ENCODE results near the gene UBAC1. TPM values are rescaled to one million over a fixed set of nuclear protein-coding genes. Genes with fewer than 3 reads are reported as not detected.
A peak's percentile ranks its signal among the peaks of the same experiment; 100 is the strongest.

UBAC1 gene
- total and polyA plus RNA-seq, 9 of the 15 experiments (the other 6 are each of a cell fraction or from before 2014, with no cell fraction given), result 94.0 to 399 (median 228) TPM

DNA sequence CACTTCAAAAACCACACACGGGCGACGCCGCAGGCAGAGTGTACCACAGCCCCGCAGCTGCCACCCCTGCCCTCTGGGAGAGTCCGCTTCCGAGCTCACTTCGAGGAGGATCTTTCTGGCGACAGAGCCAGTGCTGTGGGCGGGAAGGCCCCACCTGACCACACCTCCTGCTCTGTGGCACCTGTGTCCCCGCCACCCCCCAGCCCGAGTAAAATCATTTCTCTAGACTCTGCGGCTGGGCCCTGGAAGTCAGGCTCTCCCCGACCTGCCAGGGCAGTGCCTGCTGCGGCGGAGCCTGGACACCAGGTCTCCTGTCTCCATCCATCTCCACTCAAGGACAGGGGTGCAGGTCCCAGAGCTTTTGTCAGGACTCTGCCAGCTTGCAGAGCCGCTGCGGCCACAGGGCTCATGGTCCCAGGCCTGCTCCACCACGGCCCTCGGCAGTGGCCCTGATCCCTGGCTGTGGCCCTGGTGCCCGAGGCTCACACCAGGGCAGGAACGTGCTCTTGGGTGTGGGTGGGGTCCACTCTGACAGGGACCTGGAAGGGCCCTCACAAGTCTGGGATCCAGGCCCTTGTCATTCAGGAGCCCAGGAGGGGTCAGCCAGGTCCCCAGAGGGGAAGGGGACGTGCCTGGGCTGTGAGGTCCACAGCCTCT, 33.0 kb downstream of the UBAC1 start (continued):
- no peak for TF ChIP-seq ZNF134 (CRISPR knock-in tag; conservative IDR thresholded peaks at IDR 0.05)
- 0 out of 2 replicates have a peak, but pooled peaks have one; percentile 52 for TF ChIP-seq POLR2AphosphoS2 (IDR thresholded peaks at IDR 0.05; ENCODE audit: low read length)

- H3K4me2 ChIP-seq (ENCODE audit: insufficient read depth, low read length), result no peak overlapping the region
- in situ Hi-C loops (cut with MboI), result no loop called here
- FAIRE-seq (no peak), DNase-seq (ENCODE audit: extremely low read depth in 1 of 4, low spot score in 3 of 4) (no peak), ATAC-seq (no peak)
- no peak overlapping the region for H3K27ac ChIP-seq (ENCODE audit: extremely low read depth, low read depth, low read length)
- TF ChIP-seq TCF7L2 (IDR thresholded peaks at IDR 0.05; ENCODE audit: low read depth, low read length), result no peak
- peak; percentile 50; the same call in 1 of the 2 replicates for TF ChIP-seq SUPT5H (IDR thresholded peaks at IDR 0.05)
- TF ChIP-seq ZNF41 (CRISPR knock-in tag; conservative IDR thresholded peaks at IDR 0.05), result no peak
- TF ChIP-seq THRAP3 (IDR thresholded peaks at IDR 0.05; ENCODE audit: borderline replicate concordance), result no peak
- TF ChIP-seq POLR2AphosphoS2 (IDR thresholded peaks at IDR 0.05; ENCODE audit: low read length), result peak; percentile 36; the same call in 1 of the 2 replicates
- TF ChIP-seq, protein P1, sequence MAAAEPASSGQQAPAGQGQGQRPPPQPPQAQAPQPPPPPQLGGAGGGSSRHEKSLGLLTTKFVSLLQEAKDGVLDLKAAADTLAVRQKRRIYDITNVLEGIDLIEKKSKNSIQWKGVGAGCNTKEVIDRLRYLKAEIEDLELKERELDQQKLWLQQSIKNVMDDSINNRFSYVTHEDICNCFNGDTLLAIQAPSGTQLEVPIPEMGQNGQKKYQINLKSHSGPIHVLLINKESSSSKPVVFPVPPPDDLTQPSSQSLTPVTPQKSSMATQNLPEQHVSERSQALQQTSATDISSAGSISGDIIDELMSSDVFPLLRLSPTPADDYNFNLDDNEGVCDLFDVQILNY (CRISPR knock-in tag; IDR thresholded peaks at IDR 0.05), result no peak
- peak; percentile 70; the same call in 1 of the 2 replicates for TF ChIP-seq TARDBP (IDR thresholded peaks at IDR 0.05)
- peak; percentile 39 for TF ChIP-seq HMGN3 (IDR thresholded peaks at IDR 0.05; ENCODE audit: borderline replicate concordance, extremely low read depth, insufficient read length, low read depth, low read length)
- peak; percentile 41; the same call in 1 of the 2 replicates for TF ChIP-seq POLR2A (conservative IDR thresholded peaks at IDR 0.05)
- no peak overlapping the region for H3K4me3 ChIP-seq
- intact Hi-C loops (cut with micrococcal nuclease), result no loop called here
- no peak overlapping the region for H2AFZ ChIP-seq (ENCODE audit: low read depth, low read length)
- ChIA-PET CTCF (ENCODE audit: low intra/inter-chr PET ratio) (no interaction called here), POLR2A (interaction anchor here (0.6 kb wide), 1 partner anchor 221 kb away, joined by 3 read pairs; no protein-coding TSS in a partner anchor)
- H3K27me3 ChIP-seq (ENCODE audit: control insufficient read depth in 2 of 2, insufficient read depth in 2 of 2, low read length in 2 of 2), result no peaks in the 10 kb centered on the region
- H3K9me3 ChIP-seq (replicated peaks; ENCODE audit: control insufficient read depth, insufficient read depth, low read depth, low read length), result no peaks in the 10 kb centered on the region
- BruUV-seq (replicated peaks), result no TSS peak
- H3K4me1 ChIP-seq (replicated peaks in 1 of 2; ENCODE audit: control insufficient read depth in 2 of 2, insufficient read depth in 2 of 2, low read length in 2 of 2), result peaks cover 0 to 64% of the 10 kb centered on the region in 2 experiments; a peak in 2 of 5 replicates
- H3K9me1 ChIP-seq (ENCODE audit: control insufficient read depth, insufficient read depth, low read length), result peaks cover 3% of the 10 kb centered on the region
- H3K79me2 ChIP-seq (ENCODE audit: control insufficient read depth, insufficient read depth, low read length), result peaks cover 29% of the 10 kb centered on the region
- peaks cover 89% of the 10 kb centered on the region; the same call in 2 of the 3 replicates for H3K36me3 ChIP-seq (ENCODE audit: control insufficient read depth, insufficient read depth, low read length)
- peaks cover 41% of the 10 kb centered on the region; the same call in 1 of the 2 replicates for H4K20me1 ChIP-seq (replicated peaks; ENCODE audit: control insufficient read depth, insufficient read depth, low read length)
- H3K9ac ChIP-seq (ENCODE audit: insufficient read depth in 1 of 2, low read depth in 2 of 2, low read length in 2 of 2), result peak overlapping the region in 1 of 2 experiments; percentile 26; a peak in 1 of 4 replicates
- WGBS (ENCODE audit: insufficient coverage, low coverage, missing lambda C conversion rate), result 89% methylated on average over 22 of the region's 25 CpGs
Observed at GRCh38 chr9:135927195-135928013, 33.8 kb downstream of the UBAC1 start.
